ENCODE results near the gene SHROOM3.

DNA sequence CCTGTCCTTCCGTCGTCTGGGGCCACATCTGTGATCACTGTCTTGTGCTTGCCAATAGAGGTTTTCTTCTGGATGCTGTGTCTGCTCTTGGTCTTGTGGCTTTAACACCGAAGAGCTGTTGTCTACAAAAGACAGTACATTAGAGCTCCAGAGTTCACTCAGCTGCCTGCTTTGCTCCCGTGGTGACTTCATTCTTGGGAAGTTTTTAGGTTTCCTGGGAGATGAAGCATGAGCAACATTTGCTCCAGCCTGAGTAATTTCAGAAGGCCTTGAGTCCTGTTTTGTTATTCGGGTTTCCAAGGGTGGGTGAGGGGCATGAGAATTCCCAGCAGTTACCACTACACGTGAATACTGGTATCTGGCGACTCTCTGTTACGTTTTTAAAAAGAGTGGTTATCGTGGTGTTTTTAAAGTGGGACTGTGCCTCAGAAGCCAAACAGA lies 189.2 kb downstream of the SHROOM3 start:
- no peak for TF ChIP-seq SUZ12 (IDR thresholded peaks at IDR 0.05)
- TF ChIP-seq TARDBP (IDR thresholded peaks at IDR 0.05): no peak
- TF ChIP-seq, protein P1, sequence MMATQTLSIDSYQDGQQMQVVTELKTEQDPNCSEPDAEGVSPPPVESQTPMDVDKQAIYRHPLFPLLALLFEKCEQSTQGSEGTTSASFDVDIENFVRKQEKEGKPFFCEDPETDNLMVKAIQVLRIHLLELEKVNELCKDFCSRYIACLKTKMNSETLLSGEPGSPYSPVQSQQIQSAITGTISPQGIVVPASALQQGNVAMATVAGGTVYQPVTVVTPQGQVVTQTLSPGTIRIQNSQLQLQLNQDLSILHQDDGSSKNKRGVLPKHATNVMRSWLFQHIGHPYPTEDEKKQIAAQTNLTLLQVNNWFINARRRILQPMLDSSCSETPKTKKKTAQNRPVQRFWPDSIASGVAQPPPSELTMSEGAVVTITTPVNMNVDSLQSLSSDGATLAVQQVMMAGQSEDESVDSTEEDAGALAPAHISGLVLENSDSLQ (IDR thresholded peaks at IDR 0.05): no peak
- TF ChIP-seq FOXA1 (IDR thresholded peaks at IDR 0.05): no peak
- TF ChIP-seq ZNF384 (IDR thresholded peaks at IDR 0.05): no peak
- TF ChIP-seq CTBP1 (IDR thresholded peaks at IDR 0.05; ENCODE audit: borderline replicate concordance): no peak
- no peak for TF ChIP-seq HDGF (IDR thresholded peaks at IDR 0.05; ENCODE audit: borderline replicate concordance)
- no peak for TF ChIP-seq SP1 (IDR thresholded peaks at IDR 0.05)
- TF ChIP-seq BHLHE40 (IDR thresholded peaks at IDR 0.05; ENCODE audit: borderline replicate concordance): no peak
- TF ChIP-seq L3MBTL2 (conservative IDR thresholded peaks at IDR 0.05): peak; percentile 32
- TF ChIP-seq FOXM1 (IDR thresholded peaks at IDR 0.05; ENCODE audit: borderline replicate concordance): no peak
